Spleen (tissue), 11 donors: ENCODE results near the gene CHN1. TPM values are rescaled to one million over a fixed set of nuclear protein-coding genes. Genes with fewer than 3 reads are reported as not detected.

ENCODE experiments used
- DNase-seq: peaks from one replicate; pipeline ENCODE4 v3.0.0-alpha.2; 2020
- H3K27ac ChIP-seq, 8 donors: fragments of 200-600 bp; sonication (generic) in 7 of 8; 1 replicate in 4 of 8; 2 replicates in 4 of 8; pipeline versions ENCODE4 v1.5.0 to v1.8.0; 2016 to 2021; ENCODE audit warnings: inconsistent platforms in 4 of 8, mild to moderate bottlenecking in 4 of 8, moderate library complexity in 1 of 8
- H3K27me3 ChIP-seq, 7 donors: fragments of 200-600 bp; sonication (generic) in 6 of 7; replicated peaks in 1 of 7; 1 replicate in 4 of 7; 2 replicates in 3 of 7; pipeline versions ENCODE4 v1.5.0 to v1.8.0; 2016 to 2021; ENCODE audit warnings: inconsistent platforms in 3 of 7, mild to moderate bottlenecking in 1 of 7
- H3K36me3 ChIP-seq, 6 donors: fragments of 200-600 bp; sonication (generic) in 5 of 6; 1 replicate in 4 of 6; 2 replicates in 2 of 6; pipeline versions ENCODE4 v1.5.0 to v1.8.0; 2016 to 2021; ENCODE audit warnings: inconsistent platforms in 2 of 6
- H3K4me1 ChIP-seq, 6 donors: fragments of 200-600 bp; sonication (generic) in 5 of 6; 1 replicate in 3 of 6; 2 replicates in 3 of 6; pipeline versions ENCODE4 v1.5.0 to v1.8.0; 2016 to 2021; ENCODE audit warnings: inconsistent platforms in 3 of 6
- H3K4me3 ChIP-seq, 8 donors: fragments of 200-600 bp; sonication (generic) in 7 of 8; 1 replicate in 4 of 8; 2 replicates in 4 of 8; pipeline versions ENCODE4 v1.5.0 to v1.8.0; 2016 to 2021; ENCODE audit warnings: inconsistent platforms in 4 of 8, mild to moderate bottlenecking in 4 of 8, moderate library complexity in 2 of 8
- H3K9me3 ChIP-seq, 8 donors: fragments of 200-600 bp; sonication (generic) in 7 of 8; 1 replicate in 4 of 8; 2 replicates in 4 of 8; pipeline versions ENCODE4 v1.5.0 to v1.8.0; 2016 to 2021; ENCODE audit warnings: inconsistent platforms in 4 of 8
- POLR2A ChIP-seq, 3 donors: fragments of 450-650 bp; IDR thresholded peaks; one replicate each; pipeline ENCODE4 v1.5.1; 2017; ENCODE audit warnings: antibody characterized with exemption in 3 of 3, mild to moderate bottlenecking in 1 of 3
- POLR2AphosphoS5 ChIP-seq, 3 donors: sonication (generic); formaldehyde crosslinking; IDR thresholded peaks; one replicate each; pipeline ENCODE4 v1.5.1; 2017; ENCODE audit warnings: antibody characterized with exemption in 3 of 3
- WGBS, 5 donors: extraction: QIAGEN DNeasy Blood & Tissue Kit in 3 of 5; methylation state at CpG; one replicate each; pipeline versions ENCODE4 v1.1.5 to v1.1.7; 2013 to 2018; 5-methylcytosine and 5-hydroxymethylcytosine counted together
- intact Hi-C: fragments of 100-400 bp; cut with DNase I; formaldehyde crosslinking; loops from one replicate; pipeline ENCODE4 v1.15.0; 2023; ENCODE audit warnings: low total_unique reads
- polyA plus RNA-seq, 3 donors: library from polyadenylated mRNA; stranded (reverse); fragments of 200-250 nt; gene quantifications; one replicate each; pipeline ENCODE4 v1.2.1, GENCODE V29; 2013
- total RNA-seq, 7 donors: library from RNA; depleted of rRNA in 3 of 7; stranded (reverse); fragments of >200 nt in 3 of 7; fragmentation: NEBNext Ultra II Directional in 4 of 7; extraction: Animal tissue kit (Norgen Biotek cat#: 25700) in 4 of 7; gene quantifications; one replicate each; pipeline versions ENCODE4 v1.1.0 to v1.2.1, GENCODE V29; 2016 to 2021
- TF ChIP-seq, protein P1 (sequence below), 11 experiments: fragments of 200-600 bp in 7 of 11; fragments of 450-650 bp in 4 of 11; sonication (generic) in 4 of 11; IDR thresholded peaks in 8 of 11; conservative IDR thresholded peaks in 3 of 11; 1 replicate in 7 of 11; 2 replicates in 4 of 11; pipeline versions ENCODE4 v1.4.0 to v1.8.0; 2016 to 2021; ENCODE audit warnings: antibody characterized with exemption in 11 of 11, inconsistent platforms in 4 of 11, mild to moderate bottlenecking in 1 of 11
- donor health status: healthy with polysubstance abuse.
- donor health status: DM: no; HTN: no; CAD: no; lungs with moderate emphysema.
- donor health status: DM: no; HTN: no; CAD: no.
- donor health status: Bipolar disorder and iron deficiency.
- donor health status: healthy.
- donor health status: DM: no; HTN: no; CAD: no.
- donor health status: DM: yes; HTN: yes; CAD: no.

Gene CHN1
- total and polyA plus RNA-seq, 10 donors: 5.4 to 14.6 (median 9.7) TPM

DNA sequence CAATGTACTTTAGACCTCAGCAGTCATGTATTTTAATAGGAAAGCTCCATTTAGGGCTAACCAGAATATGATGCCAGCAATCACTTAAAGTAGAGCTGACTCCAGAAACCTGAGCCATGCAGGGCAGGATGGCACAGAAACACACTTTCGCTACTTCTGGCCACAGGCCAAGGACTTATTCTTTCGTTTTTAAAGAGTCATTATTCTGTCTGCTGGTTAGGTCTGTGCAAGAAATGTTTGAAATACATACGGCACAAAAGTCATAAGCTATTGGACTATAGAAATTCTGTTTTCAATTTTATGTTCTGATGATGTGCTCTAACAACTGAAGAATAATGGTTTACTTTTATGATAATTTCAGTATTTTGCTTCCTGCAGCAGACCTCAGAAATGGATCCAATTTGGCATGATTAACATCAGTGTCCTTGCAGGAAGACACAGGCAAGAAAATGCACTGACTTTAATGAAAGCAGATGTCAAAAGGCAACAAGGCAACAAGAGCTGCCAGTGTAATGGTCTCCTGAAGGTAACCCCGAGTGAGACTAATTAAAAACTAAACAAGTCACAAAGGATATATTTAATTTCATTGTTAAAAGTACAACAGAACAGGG, 126.5 kb downstream of the CHN1 start:
- Histone ChIP-seq H3K4me3 (peak overlapping the region in 6 of 8 donors; percentile 1 to 59 (median 24)), H3K9me3 (no peaks in the 10 kb centered on the region), H3K36me3 (no peaks in the 10 kb centered on the region), H3K27ac (peak overlapping the region in 1 of 8 donors; percentile 1), H3K4me1 (no peaks in the 10 kb centered on the region), H3K27me3 (no peaks in the 10 kb centered on the region)
- WGBS, 5 donors: 38 to 67% (median 55%) methylated on average over 4 of the region's 4 CpGs
- no peak for DNase-seq
- no peak for TF ChIP-seq POLR2AphosphoS5 (IDR thresholded peaks at IDR 0.05)
- TF ChIP-seq POLR2A (IDR thresholded peaks at IDR 0.05): no peak
- TF ChIP-seq, protein P1, sequence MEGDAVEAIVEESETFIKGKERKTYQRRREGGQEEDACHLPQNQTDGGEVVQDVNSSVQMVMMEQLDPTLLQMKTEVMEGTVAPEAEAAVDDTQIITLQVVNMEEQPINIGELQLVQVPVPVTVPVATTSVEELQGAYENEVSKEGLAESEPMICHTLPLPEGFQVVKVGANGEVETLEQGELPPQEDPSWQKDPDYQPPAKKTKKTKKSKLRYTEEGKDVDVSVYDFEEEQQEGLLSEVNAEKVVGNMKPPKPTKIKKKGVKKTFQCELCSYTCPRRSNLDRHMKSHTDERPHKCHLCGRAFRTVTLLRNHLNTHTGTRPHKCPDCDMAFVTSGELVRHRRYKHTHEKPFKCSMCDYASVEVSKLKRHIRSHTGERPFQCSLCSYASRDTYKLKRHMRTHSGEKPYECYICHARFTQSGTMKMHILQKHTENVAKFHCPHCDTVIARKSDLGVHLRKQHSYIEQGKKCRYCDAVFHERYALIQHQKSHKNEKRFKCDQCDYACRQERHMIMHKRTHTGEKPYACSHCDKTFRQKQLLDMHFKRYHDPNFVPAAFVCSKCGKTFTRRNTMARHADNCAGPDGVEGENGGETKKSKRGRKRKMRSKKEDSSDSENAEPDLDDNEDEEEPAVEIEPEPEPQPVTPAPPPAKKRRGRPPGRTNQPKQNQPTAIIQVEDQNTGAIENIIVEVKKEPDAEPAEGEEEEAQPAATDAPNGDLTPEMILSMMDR (IDR thresholded peaks at IDR 0.05 in 8 of 11, conservative IDR thresholded peaks at IDR 0.05 in 3 of 11): no peak
- intact Hi-C loops: no loop called here

DNA sequence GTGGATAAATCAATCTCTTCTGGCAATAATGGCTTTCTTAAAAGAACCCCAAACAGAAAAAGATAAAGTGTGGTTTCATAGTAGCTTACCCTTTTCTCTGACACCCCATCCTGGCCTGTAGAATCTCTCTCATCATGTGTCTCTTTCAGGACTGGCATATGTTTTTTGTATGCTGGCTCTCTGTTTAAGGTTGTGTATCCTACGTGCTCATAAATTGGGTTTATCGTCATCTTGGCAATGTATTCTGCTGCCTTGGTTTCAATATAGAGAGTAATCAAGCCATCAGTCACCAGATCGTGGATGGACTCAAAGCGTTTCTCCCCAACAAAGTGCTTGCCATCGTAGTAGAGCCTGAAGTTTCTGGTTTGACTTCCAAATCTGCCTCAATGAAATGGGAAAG, 127.4 kb downstream of the CHN1 start:
- Histone ChIP-seq H3K4me3 (no peak overlapping the region), H3K9me3 (no peaks in the 10 kb centered on the region), H3K4me1 (no peaks in the 10 kb centered on the region), H3K27ac (no peak overlapping the region), H3K27me3 (no peaks in the 10 kb centered on the region), H3K36me3 (no peaks in the 10 kb centered on the region)
- 93 to 97% (median 95%) methylated on average over 5 of the region's 5 CpGs for WGBS, 5 donors
- DNase-seq: no peak
- intact Hi-C loops: no loop called here
- TF ChIP-seq, protein P1 (IDR thresholded peaks at IDR 0.05 in 8 of 11, conservative IDR thresholded peaks at IDR 0.05 in 3 of 11): no peak
- no peak for TF ChIP-seq POLR2A (IDR thresholded peaks at IDR 0.05)
- no peak for TF ChIP-seq POLR2AphosphoS5 (IDR thresholded peaks at IDR 0.05)

DNA sequence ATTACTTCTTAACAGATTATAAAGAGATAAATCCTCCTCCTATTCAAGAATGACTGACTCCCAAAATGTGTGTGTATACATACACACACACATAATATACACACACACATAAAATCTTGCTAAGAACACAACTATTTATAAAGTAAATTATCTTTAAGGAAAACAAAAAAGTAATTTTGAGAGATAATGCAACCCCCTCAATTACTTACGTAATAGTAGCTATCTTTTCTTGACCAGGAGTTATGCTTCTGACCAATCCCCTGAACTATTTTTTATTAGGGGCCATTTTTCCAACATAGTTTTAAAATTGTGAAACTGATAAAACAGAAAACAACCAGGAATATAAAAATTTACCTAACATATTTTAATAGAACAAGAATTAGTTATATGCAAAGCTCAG, 127.9 kb downstream of the CHN1 start:
- Histone ChIP-seq H3K9me3 (no peaks in the 10 kb centered on the region), H3K27me3 (no peaks in the 10 kb centered on the region), H3K36me3 (no peaks in the 10 kb centered on the region), H3K4me3 (no peak overlapping the region), H3K4me1 (no peaks in the 10 kb centered on the region), H3K27ac (no peak overlapping the region)
- WGBS, 5 donors: 90 to 98% (median 96%) methylated on average over 1 of the region's 1 CpG
- TF ChIP-seq POLR2A (IDR thresholded peaks at IDR 0.05): no peak
- TF ChIP-seq, protein P1 (IDR thresholded peaks at IDR 0.05 in 8 of 11, conservative IDR thresholded peaks at IDR 0.05 in 3 of 11): no peak
- no peak for TF ChIP-seq POLR2AphosphoS5 (IDR thresholded peaks at IDR 0.05)
- no peak for DNase-seq
- intact Hi-C loops: no loop called here

DNA sequence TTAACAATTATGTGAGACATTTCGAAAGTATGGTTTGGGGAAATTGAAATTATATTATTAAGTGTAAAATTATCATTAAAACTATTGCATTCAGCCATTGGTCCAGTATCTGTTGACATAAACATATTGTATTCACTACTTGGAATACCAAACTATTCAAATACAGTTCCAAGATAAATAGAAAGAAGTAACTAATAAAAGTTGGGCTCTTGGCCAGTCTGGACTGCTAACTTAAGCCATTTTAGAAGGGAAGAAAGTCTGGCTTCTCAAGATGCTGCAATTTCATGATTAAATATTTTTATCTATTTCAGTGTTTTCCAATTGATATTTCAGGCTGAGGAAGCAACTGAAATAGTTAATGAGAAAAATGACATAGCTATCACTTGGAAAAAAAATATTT, 131.1 kb downstream of the CHN1 start:
- H3K9me3 ChIP-seq: no peaks in the 10 kb centered on the region
- 0 to 72% (median 42%) methylated on average over 1 of the region's 1 CpG for WGBS, 5 donors
- no peaks in the 10 kb centered on the region for H3K4me1 ChIP-seq
- H3K36me3 ChIP-seq: no peaks in the 10 kb centered on the region
- TF ChIP-seq POLR2A (IDR thresholded peaks at IDR 0.05) (no peak), POLR2AphosphoS5 (IDR thresholded peaks at IDR 0.05) (no peak)
- TF ChIP-seq, protein P1 (IDR thresholded peaks at IDR 0.05 in 8 of 11, conservative IDR thresholded peaks at IDR 0.05 in 3 of 11): no peak
- intact Hi-C loops: no loop called here
- no peak overlapping the region for H3K4me3 ChIP-seq
- no peaks in the 10 kb centered on the region for H3K27me3 ChIP-seq
- H3K27ac ChIP-seq: no peak overlapping the region
- DNase-seq: no peak
